H9 (cell line): ENCODE measurements around the gene CPE. TPM values are rescaled to one million over a fixed set of nuclear protein-coding genes. Genes with fewer than 3 reads are reported as not detected.

Source experiments
- DNase-seq: peaks from one replicate; pipeline ENCODE4 v3.0.0-alpha.2; 2017
- H2AFZ ChIP-seq: one replicate; pipeline ENCODE4 v1.6.1; 2013; ENCODE audit warnings: mild to moderate bottlenecking, low read length, control low read depth, moderate library complexity
- H2AK5ac ChIP-seq: 2 replicates; pipeline ENCODE4 v1.6.1; 2013; ENCODE audit warnings: low read length, control low read depth, mixed read lengths; ENCODE audit not compliant: insufficient read length
- H2BK120ac ChIP-seq: one replicate; pipeline ENCODE4 v1.6.1; 2013; ENCODE audit warnings: low read depth, mild to moderate bottlenecking, low read length, control low read depth, inconsistent platforms; ENCODE audit not compliant: poor library complexity, severe bottlenecking
- H2BK12ac ChIP-seq: 2 replicates; pipeline ENCODE4 v1.6.1; 2013; ENCODE audit warnings: low read length, control low read depth, mixed read lengths, low read depth; ENCODE audit not compliant: insufficient read length
- H2BK15ac ChIP-seq: 2 replicates; pipeline ENCODE4 v1.6.1; 2013; ENCODE audit warnings: low read depth, low read length, control low read depth
- H2BK20ac ChIP-seq: one replicate; pipeline ENCODE4 v1.6.1; 2013; ENCODE audit warnings: low read depth, mild to moderate bottlenecking, low read length, control low read depth, inconsistent platforms; ENCODE audit not compliant: poor library complexity, severe bottlenecking
- H2BK5ac ChIP-seq: 2 replicates; pipeline ENCODE4 v1.6.1; 2013; ENCODE audit warnings: low read length, control low read depth, mixed read lengths; ENCODE audit not compliant: insufficient read length
- H3K14ac ChIP-seq: 2 replicates; pipeline ENCODE4 v1.6.1; 2013; ENCODE audit warnings: low read length, control low read depth; ENCODE audit not compliant: insufficient read depth
- H3K18ac ChIP-seq: 2 replicates; pipeline ENCODE4 v1.6.1; 2013; ENCODE audit warnings: low read depth, mild to moderate bottlenecking, mixed read lengths, low read length, control low read depth; ENCODE audit not compliant: insufficient read length
- H3K23ac ChIP-seq: 2 replicates; pipeline ENCODE4 v1.6.1; 2013; ENCODE audit warnings: low read length, control low read depth, mixed read lengths, low read depth; ENCODE audit not compliant: insufficient read length
- H3K23me2 ChIP-seq: 2 replicates; pipeline ENCODE4 v1.6.1; 2013; ENCODE audit warnings: low read depth, mild to moderate bottlenecking, mixed read lengths, low read length, control low read depth; ENCODE audit not compliant: insufficient read length, poor library complexity, severe bottlenecking
- H3K27ac ChIP-seq: 2 replicates; pipeline ENCODE4 v1.5.1; 2013; ENCODE audit warnings: low read length, control low read depth, mixed read lengths, low read depth; ENCODE audit not compliant: insufficient read length
- H3K27me3 ChIP-seq: 2 replicates; pipeline ENCODE4 v1.6.1; 2013; ENCODE audit warnings: low read length, control low read depth, inconsistent platforms; ENCODE audit not compliant: insufficient read depth
- H3K4ac ChIP-seq: 2 replicates; pipeline ENCODE4 v1.6.1; 2013; ENCODE audit warnings: low read depth, mild to moderate bottlenecking, control low read depth, inconsistent platforms, low read length, moderate library complexity
- H3K4me1 ChIP-seq: 2 replicates; pipeline ENCODE4 v1.6.1; 2013; ENCODE audit warnings: low read length, control low read depth, inconsistent platforms; ENCODE audit not compliant: insufficient read depth
- H3K4me2 ChIP-seq: 2 replicates; pipeline ENCODE4 v1.6.1; 2013; ENCODE audit warnings: low read length, control low read depth, mixed read lengths; ENCODE audit not compliant: insufficient read length, insufficient read depth
- H3K56ac ChIP-seq: 2 replicates; pipeline ENCODE4 v1.6.1; 2013; ENCODE audit warnings: low read depth, mild to moderate bottlenecking, mixed read lengths, low read length, control low read depth; ENCODE audit not compliant: insufficient read length
- H3K79me1 ChIP-seq: 2 replicates; pipeline ENCODE4 v1.6.1; 2013; ENCODE audit warnings: low read depth, mild to moderate bottlenecking, moderate library complexity, low read length, control low read depth, inconsistent platforms; ENCODE audit not compliant: insufficient read depth, poor library complexity, severe bottlenecking
- H3K79me2 ChIP-seq: 2 replicates; pipeline ENCODE4 v1.6.1; 2013; ENCODE audit warnings: low read length, control low read depth, inconsistent platforms; ENCODE audit not compliant: insufficient read depth
- H3K9ac ChIP-seq: 2 replicates; pipeline ENCODE4 v1.6.1; 2013; ENCODE audit warnings: low read length, control low read depth, mixed read lengths; ENCODE audit not compliant: insufficient read length; ENCODE audit errors: extremely low read depth
- H3K9me3 ChIP-seq: one replicate; pipeline ENCODE4 v1.6.1; 2013; ENCODE audit warnings: low read depth, low read length, inconsistent platforms; ENCODE audit not compliant: control insufficient read depth
- H3T11ph ChIP-seq: one replicate; pipeline ENCODE4 v1.6.1; 2013; ENCODE audit warnings: mild to moderate bottlenecking, low read length, control low read depth, inconsistent platforms
- H4K20me1 ChIP-seq: one replicate; pipeline ENCODE4 v1.6.1; 2013; ENCODE audit not compliant: control insufficient read depth, insufficient read length, insufficient read depth
- H4K5ac ChIP-seq: 2 replicates; pipeline ENCODE4 v1.6.1; 2013; ENCODE audit warnings: low read depth, mild to moderate bottlenecking, mixed read lengths, low read length, control low read depth; ENCODE audit not compliant: insufficient read length
- H4K8ac ChIP-seq: replicated peaks from 2 replicates; pipeline ENCODE4 v1.6.1; 2013; ENCODE audit warnings: low read length, control low read depth, mixed read lengths, low read depth; ENCODE audit not compliant: insufficient read length
- H4K91ac ChIP-seq: 2 replicates; pipeline ENCODE4 v1.6.1; 2013; ENCODE audit warnings: low read depth, mild to moderate bottlenecking, moderate library complexity, mixed read lengths, low read length, control low read depth; ENCODE audit not compliant: insufficient read length
- H3K27ac Mint-ChIP-seq, 3 experiments: 2 replicates in 2 of 3; 3 replicates in 1 of 3; pipeline ENCODE4 v1.8.0; 2020 to 2021; ENCODE audit warnings: mixed read lengths in 3 of 3, mild to moderate bottlenecking in 1 of 3, moderate library complexity in 1 of 3
- H3K27me3 Mint-ChIP-seq: 2 replicates; pipeline ENCODE4 v1.8.0; 2021; ENCODE audit warnings: low read depth, mild to moderate bottlenecking, moderate library complexity, mixed read lengths
- H3K36me3 Mint-ChIP-seq, 3 experiments: 2 replicates in 2 of 3; 3 replicates in 1 of 3; pipeline ENCODE4 v1.8.0; 2020 to 2021; ENCODE audit warnings: low read depth in 3 of 3, mixed read lengths in 3 of 3; ENCODE audit not compliant: insufficient read depth in 1 of 3
- H3K4me1 Mint-ChIP-seq, 2 experiments: 2 replicates each; pipeline ENCODE4 v1.8.0; 2020; ENCODE audit warnings: mixed read lengths in 2 of 2
- H3K4me3 Mint-ChIP-seq, 2 experiments: 2 replicates in 1 of 2; 3 replicates in 1 of 2; pipeline ENCODE4 v1.8.0; 2020 to 2021; ENCODE audit warnings: mild to moderate bottlenecking in 2 of 2, mixed read lengths in 2 of 2, moderate library complexity in 1 of 2
- H3K9me3 Mint-ChIP-seq, 2 experiments: 2 replicates in 1 of 2; 3 replicates in 1 of 2; pipeline ENCODE4 v1.8.0; 2020; ENCODE audit warnings: mild to moderate bottlenecking in 2 of 2, mixed read lengths in 2 of 2, moderate library complexity in 1 of 2
- CTCF ChIP-seq: fragments of 200-600 bp; sonication (generic); conservative IDR thresholded peaks from 3 replicates; pipeline ENCODE4 v1.8.0; 2021; ENCODE audit warnings: antibody characterized with exemption, mild to moderate bottlenecking
- WGBS: extraction: QIAGEN DNeasy Blood & Tissue Kit; methylation state at CpG from one replicate; pipeline ENCODE4 v1.1.7; 2013; ENCODE audit warnings: missing lambda C conversion rate, low lambda C conversion rate, mixed read lengths; ENCODE audit not compliant: insufficient read length; ENCODE audit errors: extremely low coverage; 5-methylcytosine and 5-hydroxymethylcytosine counted together
- total RNA-seq: library from RNA; stranded (reverse); gene quantifications from 2 replicates; pipeline ENCODE4 v1.2.1, GENCODE V29; 2021

The CPE gene
- total RNA-seq, 1 experiment from 2014 or later, result 10.0 TPM

- Histone ChIP-seq H3K56ac (no peak overlapping the region), H2AFZ (no peak overlapping the region), H2BK120ac (no peak overlapping the region), H3K9ac (no peak overlapping the region), H3K9me3 (no peaks in the 10 kb centered on the region), H2BK5ac (no peak overlapping the region), H2AK5ac (no peak overlapping the region), H4K91ac (no peak overlapping the region), H4K8ac (no peak overlapping the region), H2BK20ac (no peak overlapping the region), H2BK12ac (no peak overlapping the region), H3K23me2 (no peaks in the 10 kb centered on the region), H3K23ac (no peak overlapping the region), H3K18ac (no peak overlapping the region), H3K79me2 (no peaks in the 10 kb centered on the region), H3K4me1 (peaks cover 5% of the 10 kb centered on the region), H4K20me1 (no peaks in the 10 kb centered on the region), H3K4ac (no peak overlapping the region), H3K14ac (no peak overlapping the region), H2BK15ac (no peak overlapping the region), H3K79me1 (no peaks in the 10 kb centered on the region), H4K5ac (no peak overlapping the region), H3K27ac (no peak overlapping the region), H3K4me2 (no peak overlapping the region), H3T11ph (no peak overlapping the region), H3K27me3 (no peaks in the 10 kb centered on the region)
- no peak overlapping the region for H3K27ac Mint-ChIP-seq
- no peaks in the 10 kb centered on the region for H3K36me3 Mint-ChIP-seq
- H3K4me3 Mint-ChIP-seq, result no peak overlapping the region
- 0 out of 4 replicates have a peak, but pooled peaks cover 0 to 2% of the 10 kb centered on the region in 2 experiments for H3K4me1 Mint-ChIP-seq
- no peak for TF ChIP-seq CTCF
- no peak for DNase-seq
- no peaks in the 10 kb centered on the region; the same call in 1 of the 2 replicates for H3K27me3 Mint-ChIP-seq
- no CpG with 5 or more reads among the region's 2 CpGs for WGBS
- H3K9me3 Mint-ChIP-seq, result no peaks in the 10 kb centered on the region
Measured at GRCh38 chr4:165361810-165362209, 17.0 kb upstream of the CPE start.
